Natural killer cell treated with Interleukin-12 subunit alpha and Interleukin-12 subunit beta and Interleukin-15 and Interleukin-18, amount 100 ng/mL, for 72 hours (primary cell): ENCODE results near the gene MRGPRX1. TPM values are rescaled to one million over a fixed set of nuclear protein-coding genes. Genes with fewer than 3 reads are reported as not detected.
"Not testable (repeated sequence)": the region's sequence is repeated elsewhere in the genome, so short reads cannot be mapped to it uniquely, and the experiment has no call there.

Experiments
- ATAC-seq, 2 donors: fragments of 150-1000 bp; cut with Tn5 transposase in 1 of 2; sonication (Bioruptor Pico), chemical (Tn5 transposase) in 1 of 2; 2 replicates each; pipeline ENCODE4 v1.10.0; 2021
- DNase-seq: peaks from one replicate; pipeline ENCODE4 v3.0.0; 2022; ENCODE audit warnings: low spot score
- H3K27ac Mint-ChIP-seq, 2 donors: 1 replicate in 1 of 2; 2 replicates in 1 of 2; pipeline ENCODE4 v1.8.0; 2022; ENCODE audit warnings: mixed read lengths in 2 of 2, mild to moderate bottlenecking in 1 of 2, moderate library complexity in 1 of 2
- H3K27me3 Mint-ChIP-seq, 2 donors: 1 replicate in 1 of 2; 2 replicates in 1 of 2; pipeline ENCODE4 v1.8.0; 2022; ENCODE audit warnings: mixed read lengths in 2 of 2
- H3K36me3 Mint-ChIP-seq: one replicate; pipeline ENCODE4 v1.8.0; 2022; ENCODE audit warnings: mixed read lengths
- H3K4me1 Mint-ChIP-seq, 2 donors: 1 replicate in 1 of 2; 2 replicates in 1 of 2; pipeline ENCODE4 v1.8.0; 2022; ENCODE audit warnings: low read depth in 2 of 2, mixed read lengths in 2 of 2, mild to moderate bottlenecking in 1 of 2
- H3K4me3 Mint-ChIP-seq: one replicate; pipeline ENCODE4 v1.8.0; 2022; ENCODE audit warnings: mixed read lengths
- H3K9me3 Mint-ChIP-seq: 2 replicates; pipeline ENCODE4 v1.8.0; 2022; ENCODE audit warnings: mixed read lengths
- total RNA-seq, 2 donors: library from RNA; stranded (reverse); gene quantifications; one replicate each; pipeline ENCODE4 v1.2.3, GENCODE V29; 2022

MRGPRX1 gene
- total RNA-seq = not detected

DNA sequence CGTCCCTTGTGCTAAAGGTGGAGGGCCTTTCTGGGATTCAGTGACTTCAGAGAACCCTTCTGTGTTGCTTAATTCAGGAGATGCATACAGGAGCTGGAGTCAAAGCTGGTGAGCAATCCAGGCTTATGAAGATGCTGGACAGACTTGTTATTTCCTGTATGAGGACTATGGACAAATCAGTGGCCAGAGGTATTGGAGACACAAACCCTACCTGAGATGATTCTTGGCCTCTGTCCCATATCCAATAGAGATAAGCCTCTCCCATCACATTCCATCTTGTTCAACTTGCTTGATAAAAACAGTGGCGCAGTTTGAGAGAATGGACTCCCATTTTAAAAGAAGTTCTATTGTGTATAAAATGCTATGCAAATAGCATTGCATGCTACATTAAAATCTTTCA is at the start of gene MRGPRX1:
Gene MRGPRX1 (minus strand): TSS at position 101 of the 400 bp plus-strand sequence. CDS start 4,630 bp downstream, outside the sequence.
- Mint-ChIP-seq H3K36me3 (no peaks in the 10 kb centered on the region), H3K4me3 (no peak within 1 kb of the TSS), H3K27ac (no peak within 1 kb of the TSS), H3K4me1 (no peaks in the 10 kb centered on the region), H3K9me3 (no peaks in the 10 kb centered on the region), H3K27me3 (peaks cover 6 to 15% of the 10 kb centered on the region in 2 donors)
- DNase-seq = no peak
- no peak for ATAC-seq

DNA sequence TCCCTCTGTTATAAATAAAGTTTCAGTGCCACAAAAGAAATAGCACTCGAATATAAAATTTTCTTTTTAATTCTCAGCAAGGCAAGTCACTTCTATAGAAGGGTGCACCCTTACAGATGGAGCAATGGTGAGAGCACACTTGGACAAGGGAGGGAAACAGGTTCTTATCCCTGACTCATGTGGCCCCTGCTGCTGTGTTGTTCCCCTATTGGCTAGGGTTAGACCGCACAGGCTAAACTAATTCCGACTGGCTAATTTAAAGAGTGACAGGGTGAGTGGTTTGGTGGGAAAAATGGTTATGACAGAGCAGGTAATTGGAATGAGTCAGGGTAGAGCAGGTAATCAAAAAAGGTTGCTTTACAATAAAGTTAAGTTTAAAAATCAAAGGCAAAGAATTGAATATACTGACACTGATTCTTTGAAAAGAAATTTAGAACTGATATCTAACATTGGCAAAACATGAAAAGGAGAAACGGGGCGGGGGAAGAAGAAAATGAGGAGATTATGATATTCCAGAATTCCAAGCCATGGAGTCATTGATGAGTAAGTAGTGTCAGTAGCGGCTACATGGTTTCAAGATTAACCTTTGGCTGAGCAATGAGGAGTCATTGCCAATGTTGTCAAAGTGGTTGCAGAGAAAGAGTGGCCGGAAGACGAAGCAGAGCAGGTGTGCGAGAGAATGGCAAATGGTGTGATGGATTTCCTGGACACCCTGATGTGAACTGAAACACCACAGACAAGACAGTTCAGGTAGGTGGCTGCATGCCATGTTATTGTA is 48.4 kb upstream of the MRGPRX1 start:
- no peak overlapping the region for H3K4me3 Mint-ChIP-seq
- DNase-seq (no peak), ATAC-seq (no peak)
- H3K27ac Mint-ChIP-seq = no peak overlapping the region
- no peaks in the 10 kb centered on the region for H3K9me3 Mint-ChIP-seq
- no peaks in the 10 kb centered on the region for H3K4me1 Mint-ChIP-seq
- no peaks in the 10 kb centered on the region for H3K36me3 Mint-ChIP-seq
- H3K27me3 Mint-ChIP-seq = peaks cover 13 to 49% of the 10 kb centered on the region in 2 donors

- Mint-ChIP-seq H3K27ac (no peak overlapping the region), H3K27me3 (peaks cover 22 to 49% of the 10 kb centered on the region in 2 donors), H3K36me3 (no peaks in the 10 kb centered on the region), H3K9me3 (peaks cover 5% of the 10 kb centered on the region), H3K4me3 (no peak overlapping the region), H3K4me1 (no peaks in the 10 kb centered on the region)
- DNase-seq (no peak), ATAC-seq (no peak)
Observed at GRCh38 chr11:18986744-18987143, 47.5 kb upstream of the MRGPRX1 start.

GRCh38 chr11:18981897-18982296 is 42.7 kb upstream of the MRGPRX1 start:
- H3K4me3 Mint-ChIP-seq = no peak overlapping the region
- H3K36me3 Mint-ChIP-seq = peaks cover 7% of the 10 kb centered on the region
- peaks cover 10% of the 10 kb centered on the region for H3K9me3 Mint-ChIP-seq
- DNase-seq = no peak
- peaks cover 27 to 48% of the 10 kb centered on the region in 2 donors for H3K27me3 Mint-ChIP-seq
- H3K27ac Mint-ChIP-seq = no peak overlapping the region
- H3K4me1 Mint-ChIP-seq = no peaks in the 10 kb centered on the region
- ATAC-seq = no peak

GRCh38 chr11:18974192-18974591 is 35.0 kb upstream of the MRGPRX1 start:
- ATAC-seq = no peak
- H3K27ac Mint-ChIP-seq = no peak overlapping the region
- H3K36me3 Mint-ChIP-seq = no peaks in the 10 kb centered on the region
- H3K4me3 Mint-ChIP-seq = no peak overlapping the region
- peaks cover 0 to 2% of the 10 kb centered on the region in 2 donors for H3K4me1 Mint-ChIP-seq
- no peak for DNase-seq
- no peaks in the 10 kb centered on the region for H3K9me3 Mint-ChIP-seq
- peaks cover 9 to 19% of the 10 kb centered on the region in 2 donors for H3K27me3 Mint-ChIP-seq

DNA sequence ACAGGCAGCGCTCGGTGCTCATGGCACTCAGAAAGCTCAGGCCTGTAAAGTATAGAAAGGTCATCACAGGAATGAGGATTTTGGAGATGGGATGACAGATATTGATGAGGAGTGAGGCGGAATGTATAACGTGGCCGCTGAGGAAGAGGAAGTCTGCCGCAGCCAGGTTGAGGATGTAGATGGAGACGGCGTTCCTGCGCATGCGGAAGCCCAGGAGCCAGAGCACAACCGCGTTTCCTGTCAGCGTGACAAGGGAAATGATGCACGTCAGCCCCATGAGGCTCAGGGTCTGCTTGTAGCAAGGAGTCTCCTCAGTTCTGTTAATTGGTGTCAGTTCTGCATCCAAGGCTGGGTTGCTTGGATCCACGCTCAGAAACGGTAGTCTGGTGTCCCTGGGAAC is 33.1 kb upstream of the MRGPRX1 start:
- Mint-ChIP-seq H3K4me1 (peaks cover 0 to 2% of the 10 kb centered on the region in 2 donors), H3K36me3 (no peaks in the 10 kb centered on the region), H3K9me3 (no peaks in the 10 kb centered on the region), H3K27me3 (peaks cover 15 to 25% of the 10 kb centered on the region in 2 donors), H3K4me3 (no peak overlapping the region), H3K27ac (no peak overlapping the region)
- DNase-seq (no peak), ATAC-seq (no peak)

GRCh38 chr11:18969720-18970119 is 30.5 kb upstream of the MRGPRX1 start:
- Mint-ChIP-seq H3K9me3 (peaks cover 3% of the 10 kb centered on the region), H3K4me3 (no peak overlapping the region), H3K4me1 (peaks cover 0 to 2% of the 10 kb centered on the region in 2 donors), H3K27me3 (peaks cover 24 to 41% of the 10 kb centered on the region in 2 donors), H3K27ac (no peak overlapping the region), H3K36me3 (no peaks in the 10 kb centered on the region)
- ATAC-seq (no peak), DNase-seq (no peak)

- ATAC-seq = no peak
- no peaks in the 10 kb centered on the region for H3K4me1 Mint-ChIP-seq
- peaks cover 9 to 27% of the 10 kb centered on the region in 2 donors for H3K27me3 Mint-ChIP-seq
- H3K4me3 Mint-ChIP-seq = no peak overlapping the region
- no peak for DNase-seq
- no peaks in the 10 kb centered on the region for H3K36me3 Mint-ChIP-seq
- no peaks in the 10 kb centered on the region for H3K9me3 Mint-ChIP-seq
- H3K27ac Mint-ChIP-seq = no peak overlapping the region
Observed at GRCh38 chr11:18958221-18958910, 19.2 kb upstream of the MRGPRX1 start.

GRCh38 chr11:18956630-18957029 is 17.4 kb upstream of the MRGPRX1 start:
- Mint-ChIP-seq H3K4me3 (no peak overlapping the region), H3K4me1 (no peaks in the 10 kb centered on the region), H3K36me3 (no peaks in the 10 kb centered on the region), H3K27me3 (peaks cover 11 to 29% of the 10 kb centered on the region in 2 donors), H3K9me3 (no peaks in the 10 kb centered on the region), H3K27ac (no peak overlapping the region)
- ATAC-seq (no peak), DNase-seq (no peak)

- H3K27me3 Mint-ChIP-seq = peaks cover 13 to 14% of the 10 kb centered on the region in 2 donors
- no peaks in the 10 kb centered on the region for H3K36me3 Mint-ChIP-seq
Observed at GRCh38 chr11:18936002-18936673, 3.1 kb downstream of the MRGPRX1 start.

GRCh38 chr11:18934195-18934814 is 4.9 kb downstream of the MRGPRX1 start:
- no peaks in the 10 kb centered on the region for H3K36me3 Mint-ChIP-seq
- no peak overlapping the region for H3K27ac Mint-ChIP-seq
- ATAC-seq (peak in 1 of 2 donors; percentile 10), DNase-seq (no peak)
- no peaks in the 10 kb centered on the region for H3K9me3 Mint-ChIP-seq
- H3K4me3 Mint-ChIP-seq = no peak overlapping the region
- peaks cover 15 to 16% of the 10 kb centered on the region in 2 donors for H3K27me3 Mint-ChIP-seq
- no peaks in the 10 kb centered on the region for H3K4me1 Mint-ChIP-seq

More at GRCh38 chr11:18936002-18936673, 3.1 kb downstream of the MRGPRX1 start:
- Mint-ChIP-seq H3K4me3 (no peak overlapping the region), H3K27ac (no peak overlapping the region), H3K9me3 (no peaks in the 10 kb centered on the region), H3K4me1 (no peaks in the 10 kb centered on the region)
- no peak for DNase-seq
- no peak for ATAC-seq

GRCh38 chr11:18927550-18928322 is 11.5 kb downstream of the MRGPRX1 start:
- Mint-ChIP-seq H3K36me3 (no peaks in the 10 kb centered on the region), H3K27ac (no peak overlapping the region), H3K27me3 (peaks cover 5 to 16% of the 10 kb centered on the region in 2 donors), H3K4me1 (no peaks in the 10 kb centered on the region), H3K9me3 (no peaks in the 10 kb centered on the region), H3K4me3 (no peak overlapping the region)
- ATAC-seq (no peak), DNase-seq (no peak)

DNA sequence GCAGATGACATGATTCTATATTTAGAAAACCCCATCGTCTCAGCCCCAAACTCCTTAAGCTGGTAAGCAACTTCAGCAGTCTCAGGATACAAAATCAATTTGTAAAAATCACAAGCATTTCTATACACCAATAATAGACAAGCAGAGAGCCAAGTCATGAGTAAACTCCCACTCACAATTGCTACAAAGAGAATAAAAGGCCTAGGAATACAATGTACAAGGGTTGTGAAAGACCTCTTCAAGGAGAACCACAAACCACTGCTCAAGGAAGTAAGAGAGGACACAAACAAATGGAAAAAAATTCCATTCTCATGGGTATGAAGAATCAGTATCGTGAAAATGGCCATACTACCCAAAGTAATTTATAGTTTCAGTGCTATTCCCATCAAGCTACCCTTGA is 13.8 kb downstream of the MRGPRX1 start:
- H3K9me3 Mint-ChIP-seq, ATAC-seq, DNase-seq, H3K27me3 Mint-ChIP-seq, H3K4me1 Mint-ChIP-seq, H3K27ac Mint-ChIP-seq, H3K4me3 Mint-ChIP-seq, H3K36me3 Mint-ChIP-seq: not testable (repeated sequence)
